C4-2B (cell line): ENCODE measurements around the gene TUBG2.

Experiments used
- H3K27ac ChIP-seq: fragments of 450-650 bp; 2 replicates; pipeline ENCODE4 v1.5.1; 2017
- ZFX ChIP-seq: fragments of 450-650 bp; IDR thresholded peaks from 2 replicates; pipeline ENCODE4 v1.6.1; 2017
- TF ChIP-seq, protein P1 (sequence below): fragments of 450-650 bp; conservative IDR thresholded peaks from 2 replicates; pipeline ENCODE4 v1.5.1; 2017; ENCODE audit warnings: mild to moderate bottlenecking

Gene TUBG2

DNA sequence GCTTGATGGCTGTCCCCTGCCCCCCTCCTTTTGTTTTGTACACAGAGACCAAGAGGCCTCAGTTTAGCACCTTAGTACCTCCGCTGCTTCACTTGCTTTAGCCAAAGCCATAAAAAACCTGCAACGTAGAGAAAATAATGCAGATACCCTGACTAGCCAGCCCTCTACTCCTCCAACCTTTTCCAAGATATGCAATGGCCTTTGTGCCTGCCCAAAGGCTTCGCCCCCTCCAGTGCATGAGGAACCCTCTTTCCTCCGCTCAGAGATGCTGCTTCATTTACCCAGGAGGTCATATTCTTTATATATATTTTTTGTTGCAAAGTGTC is 40.3 kb downstream of the TUBG2 start:
- H3K27ac ChIP-seq: no peak overlapping the region
- TF ChIP-seq, protein P1, sequence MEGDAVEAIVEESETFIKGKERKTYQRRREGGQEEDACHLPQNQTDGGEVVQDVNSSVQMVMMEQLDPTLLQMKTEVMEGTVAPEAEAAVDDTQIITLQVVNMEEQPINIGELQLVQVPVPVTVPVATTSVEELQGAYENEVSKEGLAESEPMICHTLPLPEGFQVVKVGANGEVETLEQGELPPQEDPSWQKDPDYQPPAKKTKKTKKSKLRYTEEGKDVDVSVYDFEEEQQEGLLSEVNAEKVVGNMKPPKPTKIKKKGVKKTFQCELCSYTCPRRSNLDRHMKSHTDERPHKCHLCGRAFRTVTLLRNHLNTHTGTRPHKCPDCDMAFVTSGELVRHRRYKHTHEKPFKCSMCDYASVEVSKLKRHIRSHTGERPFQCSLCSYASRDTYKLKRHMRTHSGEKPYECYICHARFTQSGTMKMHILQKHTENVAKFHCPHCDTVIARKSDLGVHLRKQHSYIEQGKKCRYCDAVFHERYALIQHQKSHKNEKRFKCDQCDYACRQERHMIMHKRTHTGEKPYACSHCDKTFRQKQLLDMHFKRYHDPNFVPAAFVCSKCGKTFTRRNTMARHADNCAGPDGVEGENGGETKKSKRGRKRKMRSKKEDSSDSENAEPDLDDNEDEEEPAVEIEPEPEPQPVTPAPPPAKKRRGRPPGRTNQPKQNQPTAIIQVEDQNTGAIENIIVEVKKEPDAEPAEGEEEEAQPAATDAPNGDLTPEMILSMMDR: no peak
- no peak for TF ChIP-seq ZFX

DNA sequence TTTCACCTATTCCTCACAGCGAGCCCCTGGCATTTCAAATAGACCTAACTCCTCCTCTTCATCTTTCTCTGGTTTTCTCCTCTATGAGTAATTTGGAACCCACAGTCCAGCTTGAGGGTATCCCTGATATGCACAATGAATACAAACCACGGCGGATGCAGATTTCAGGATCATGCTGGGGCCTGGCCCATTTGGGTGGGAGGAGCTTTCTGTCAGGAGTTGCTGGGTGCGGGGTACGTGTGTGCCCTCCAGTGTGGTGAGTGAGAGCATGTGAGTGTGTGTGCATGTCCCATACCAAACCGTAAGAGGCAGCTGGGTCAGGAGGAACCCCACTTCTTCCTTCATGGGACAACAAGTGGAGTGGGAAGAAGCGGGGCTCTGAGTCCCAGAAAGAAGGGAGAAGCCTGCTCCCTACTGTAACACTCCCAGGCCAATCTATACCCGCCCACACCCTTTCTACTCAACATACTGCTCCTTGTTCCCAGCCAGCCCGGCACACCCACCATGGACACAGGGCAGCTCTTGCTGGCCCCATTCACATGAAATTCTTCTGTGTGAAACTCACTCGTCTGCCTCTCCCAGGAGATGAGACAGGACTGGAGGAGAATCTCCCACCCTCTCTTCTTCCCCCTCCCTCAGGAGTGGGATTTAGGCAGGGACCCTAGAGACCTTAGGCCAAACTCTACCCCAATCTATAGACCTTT is 41.7 kb downstream of the TUBG2 start:
- H3K27ac ChIP-seq: no peak overlapping the region
- TF ChIP-seq ZFX: no peak
- TF ChIP-seq, protein P1: no peak

DNA sequence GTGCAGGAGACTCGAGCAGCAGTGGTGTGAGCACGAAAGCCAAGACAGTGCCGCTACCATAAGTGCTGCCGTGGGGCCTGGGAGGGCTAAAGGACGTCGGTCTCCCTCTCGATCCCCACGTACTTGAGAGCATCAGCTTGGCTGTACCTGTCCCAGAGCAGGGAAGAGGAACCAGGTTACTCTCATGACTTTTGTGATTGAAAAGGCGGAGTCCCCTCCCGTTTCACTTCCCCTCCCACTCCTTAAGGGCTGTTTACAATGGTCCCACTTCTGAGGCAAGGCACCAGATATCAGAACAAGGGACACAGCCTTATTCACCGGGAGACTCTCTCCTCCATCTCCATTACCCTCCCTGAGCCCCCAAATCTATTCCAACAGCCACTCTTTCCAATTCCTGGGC is 43.4 kb downstream of the TUBG2 start:
- TF ChIP-seq ZFX: no peak
- TF ChIP-seq, protein P1: no peak
- H3K27ac ChIP-seq: no peak overlapping the region

DNA sequence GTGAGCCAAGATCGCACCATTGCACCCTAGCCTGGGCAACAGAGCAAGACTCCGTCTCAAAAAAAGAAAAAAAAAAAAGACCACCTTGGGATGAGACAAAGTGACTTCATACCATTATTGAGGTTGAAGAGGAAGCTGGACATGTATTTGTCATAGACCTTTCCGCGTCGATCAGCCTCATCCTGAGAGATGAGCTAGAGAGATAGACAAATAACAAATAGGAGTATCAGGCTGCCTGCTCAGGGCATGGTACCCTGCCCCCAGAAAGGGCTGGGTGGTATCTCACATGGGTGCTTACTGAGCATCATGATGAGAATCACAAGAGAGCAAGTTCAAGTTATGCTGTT is 45.4 kb downstream of the TUBG2 start:
- no peak overlapping the region for H3K27ac ChIP-seq
- TF ChIP-seq ZFX: no peak
- TF ChIP-seq, protein P1: no peak

DNA sequence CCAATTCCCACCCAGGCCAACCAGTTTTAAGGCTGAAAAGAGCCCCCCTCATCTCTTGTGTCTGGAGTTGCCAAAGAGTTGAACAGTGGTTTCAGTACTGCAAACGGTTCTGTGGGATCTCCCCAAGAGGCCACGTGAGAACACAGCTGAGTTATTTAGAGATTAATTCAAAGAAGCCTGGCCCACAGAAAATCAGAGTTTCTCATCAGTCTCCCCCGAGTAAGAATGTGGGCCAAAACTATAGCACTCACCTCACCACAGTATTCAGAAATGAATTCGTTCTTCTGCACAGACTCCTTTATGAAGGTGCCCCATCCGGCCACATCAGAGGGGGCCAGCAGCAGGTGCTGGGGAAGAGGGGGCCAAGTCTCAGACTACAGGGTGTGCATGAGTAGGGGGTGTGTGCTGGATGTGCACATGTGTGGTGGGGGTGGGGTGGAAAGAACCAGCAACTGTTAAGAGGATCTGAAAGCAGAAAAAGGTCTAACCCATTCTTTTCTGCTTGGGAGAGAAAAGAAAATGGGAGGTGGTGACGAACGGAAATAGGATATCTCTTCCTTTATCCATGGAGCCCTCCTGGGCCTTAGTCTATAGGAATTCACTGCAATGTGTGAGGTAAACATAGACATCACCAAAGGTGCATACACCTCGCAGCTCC is 45.9 kb downstream of the TUBG2 start:
- no peak overlapping the region for H3K27ac ChIP-seq
- TF ChIP-seq, protein P1: no peak
- TF ChIP-seq ZFX: no peak

DNA sequence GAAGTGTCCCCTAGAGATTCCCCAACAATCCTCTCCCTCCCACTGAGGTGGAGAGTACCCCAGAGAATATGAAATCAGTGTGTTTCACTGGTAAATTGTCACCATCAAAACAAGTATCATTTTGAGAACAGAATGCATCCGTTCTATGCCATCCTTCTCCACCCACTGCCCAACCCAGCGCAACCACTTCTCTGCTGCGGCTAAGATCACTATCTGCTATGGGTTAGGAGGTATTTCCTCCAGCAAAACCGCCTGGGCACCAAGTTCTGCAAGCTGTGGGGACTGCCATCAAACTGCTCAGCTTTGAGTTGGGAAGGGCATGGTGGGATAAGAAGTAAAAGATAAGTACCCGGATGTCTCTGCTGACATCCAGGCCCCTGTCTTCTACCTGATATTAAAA is 47.6 kb downstream of the TUBG2 start:
- no peak overlapping the region for H3K27ac ChIP-seq
- TF ChIP-seq, protein P1: no peak
- no peak for TF ChIP-seq ZFX

DNA sequence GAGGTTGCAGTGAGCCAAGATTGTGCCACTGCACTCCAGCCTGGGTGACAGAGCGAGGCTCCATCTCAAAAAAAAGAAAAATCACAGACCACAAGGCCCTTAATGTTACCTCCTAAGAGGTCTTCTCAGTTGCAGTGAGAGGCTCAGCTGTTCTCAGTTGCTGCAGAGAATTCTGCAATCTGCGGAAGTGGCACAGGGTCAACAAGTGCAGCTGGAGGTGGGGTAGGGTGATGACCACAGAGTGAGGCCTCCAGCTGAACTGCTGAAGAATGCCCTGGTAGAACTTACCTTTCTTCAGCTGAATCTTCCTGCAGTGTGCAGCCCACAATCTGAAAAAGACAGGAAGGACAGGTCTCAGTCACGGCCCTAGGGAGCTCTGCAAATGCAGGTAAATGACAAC is 49.5 kb downstream of the TUBG2 start:
- TF ChIP-seq, protein P1: no peak
- no peak for TF ChIP-seq ZFX
- no peak overlapping the region for H3K27ac ChIP-seq
